ENCODE results near the gene CD93. TPM values are rescaled to one million over a fixed set of nuclear protein-coding genes. Genes with fewer than 3 reads are reported as not detected.

Gene CD93
- total RNA-seq, 6 experiments from 2014 or later = 3.9 to 21.5 (median 9.2) TPM

DNA sequence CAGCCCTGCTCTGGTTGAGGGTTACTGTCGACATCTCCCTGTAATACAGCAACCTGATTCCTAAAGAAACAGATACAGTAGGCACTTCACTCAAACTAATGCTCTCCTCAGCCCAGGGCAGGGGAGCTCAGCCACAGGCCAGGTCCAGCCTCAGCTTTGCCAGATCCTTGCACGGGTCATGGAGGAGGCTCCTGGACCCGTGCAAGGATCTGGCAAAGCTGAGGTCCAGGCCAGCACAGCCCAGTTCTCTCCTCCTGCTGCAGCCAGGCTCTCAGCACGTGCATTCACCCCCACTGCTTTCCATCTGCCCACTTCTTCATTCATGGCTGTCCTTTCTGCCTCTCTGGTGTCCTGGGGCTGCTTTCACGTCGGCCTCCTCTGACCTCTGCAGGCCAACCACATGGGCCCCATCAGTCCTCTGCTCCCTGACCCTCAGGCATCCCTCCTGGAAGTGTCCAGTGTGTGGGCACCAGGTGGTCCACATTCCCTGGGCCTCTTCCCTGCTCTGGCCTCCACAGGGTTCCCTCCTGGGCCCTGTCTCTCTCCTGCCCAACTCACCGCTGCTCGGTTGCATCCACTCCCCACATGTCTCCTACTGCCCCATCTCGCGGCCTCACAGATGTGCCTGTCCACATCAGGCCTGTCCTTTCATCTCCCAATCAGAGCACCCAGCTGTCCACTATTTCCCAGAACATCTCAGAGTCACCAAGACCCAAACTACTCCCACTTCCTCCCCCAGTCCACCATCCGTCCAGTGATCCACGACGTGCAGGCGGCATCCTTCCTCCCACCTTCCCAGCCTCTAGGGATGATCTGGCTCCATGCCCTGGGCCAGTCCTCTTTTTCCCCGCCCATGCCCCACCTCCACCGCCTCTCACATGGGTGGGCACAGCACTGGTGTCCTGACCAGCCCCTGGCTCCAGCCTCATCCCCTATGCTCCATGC, 11.8 kb upstream of the CD93 start:
- intact Hi-C loops (cut with DNase I) = no loop called here
- H3K27me3 ChIP-seq = no peaks in the 10 kb centered on the region
- no peak for DNase-seq
- H3K9me3 ChIP-seq = no peaks in the 10 kb centered on the region
- no peak overlapping the region for H3K4me3 ChIP-seq
- WGBS (ENCODE audit: insufficient coverage, low coverage, low lambda C conversion rate, missing lambda C conversion rate) = 66% methylated on average over 8 of the region's 16 CpGs
- no peaks in the 10 kb centered on the region for H3K4me1 ChIP-seq
- H3K36me3 ChIP-seq = no peaks in the 10 kb centered on the region
- peak in 2 of 4 donors; percentile 9 to 21 for ATAC-seq
- H3K27ac ChIP-seq = no peak overlapping the region
- TF ChIP-seq, protein P1, sequence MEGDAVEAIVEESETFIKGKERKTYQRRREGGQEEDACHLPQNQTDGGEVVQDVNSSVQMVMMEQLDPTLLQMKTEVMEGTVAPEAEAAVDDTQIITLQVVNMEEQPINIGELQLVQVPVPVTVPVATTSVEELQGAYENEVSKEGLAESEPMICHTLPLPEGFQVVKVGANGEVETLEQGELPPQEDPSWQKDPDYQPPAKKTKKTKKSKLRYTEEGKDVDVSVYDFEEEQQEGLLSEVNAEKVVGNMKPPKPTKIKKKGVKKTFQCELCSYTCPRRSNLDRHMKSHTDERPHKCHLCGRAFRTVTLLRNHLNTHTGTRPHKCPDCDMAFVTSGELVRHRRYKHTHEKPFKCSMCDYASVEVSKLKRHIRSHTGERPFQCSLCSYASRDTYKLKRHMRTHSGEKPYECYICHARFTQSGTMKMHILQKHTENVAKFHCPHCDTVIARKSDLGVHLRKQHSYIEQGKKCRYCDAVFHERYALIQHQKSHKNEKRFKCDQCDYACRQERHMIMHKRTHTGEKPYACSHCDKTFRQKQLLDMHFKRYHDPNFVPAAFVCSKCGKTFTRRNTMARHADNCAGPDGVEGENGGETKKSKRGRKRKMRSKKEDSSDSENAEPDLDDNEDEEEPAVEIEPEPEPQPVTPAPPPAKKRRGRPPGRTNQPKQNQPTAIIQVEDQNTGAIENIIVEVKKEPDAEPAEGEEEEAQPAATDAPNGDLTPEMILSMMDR (IDR thresholded peaks at IDR 0.05) = no peak
- no peak for TF ChIP-seq POLR2A (IDR thresholded peaks at IDR 0.05)

DNA sequence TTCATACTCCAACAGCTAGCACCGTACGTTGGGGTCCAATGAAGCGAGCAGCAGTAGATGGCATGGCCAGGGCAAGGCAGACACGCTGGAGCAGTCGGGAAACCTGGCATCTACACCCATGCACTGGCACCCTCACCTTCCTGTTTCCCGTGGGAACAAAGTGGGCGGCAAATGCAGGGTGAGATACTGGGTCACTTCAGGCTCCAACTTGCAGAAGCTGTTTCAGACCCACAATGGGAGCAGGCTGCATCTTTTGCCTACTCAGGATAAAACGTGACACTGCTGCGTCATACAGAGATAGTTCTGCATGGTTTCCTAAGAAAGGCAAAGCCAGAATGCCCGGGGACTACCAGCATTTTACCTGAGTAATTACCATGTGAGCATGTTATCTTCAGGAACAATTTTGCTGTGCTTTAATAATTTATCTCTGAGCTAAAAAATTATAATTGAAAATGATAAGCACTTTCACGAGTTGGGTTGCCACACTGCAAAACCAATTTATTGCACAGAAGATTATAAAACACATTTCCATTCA, 10.9 kb upstream of the CD93 start:
- intact Hi-C loops (cut with DNase I) = no loop called here
- WGBS (ENCODE audit: insufficient coverage, low coverage, low lambda C conversion rate, missing lambda C conversion rate) = 58% methylated on average over 6 of the region's 11 CpGs
- no peak overlapping the region for H3K4me3 ChIP-seq
- H3K4me1 ChIP-seq = no peaks in the 10 kb centered on the region
- no peaks in the 10 kb centered on the region for H3K36me3 ChIP-seq
- TF ChIP-seq POLR2A (IDR thresholded peaks at IDR 0.05) = no peak
- TF ChIP-seq, protein P1 (IDR thresholded peaks at IDR 0.05) = no peak
- H3K27ac ChIP-seq = no peak overlapping the region
- ATAC-seq (peak in 2 of 4 donors; percentile 23 to 33), DNase-seq (no peak)
- H3K27me3 ChIP-seq = no peaks in the 10 kb centered on the region
- no peaks in the 10 kb centered on the region for H3K9me3 ChIP-seq

DNA sequence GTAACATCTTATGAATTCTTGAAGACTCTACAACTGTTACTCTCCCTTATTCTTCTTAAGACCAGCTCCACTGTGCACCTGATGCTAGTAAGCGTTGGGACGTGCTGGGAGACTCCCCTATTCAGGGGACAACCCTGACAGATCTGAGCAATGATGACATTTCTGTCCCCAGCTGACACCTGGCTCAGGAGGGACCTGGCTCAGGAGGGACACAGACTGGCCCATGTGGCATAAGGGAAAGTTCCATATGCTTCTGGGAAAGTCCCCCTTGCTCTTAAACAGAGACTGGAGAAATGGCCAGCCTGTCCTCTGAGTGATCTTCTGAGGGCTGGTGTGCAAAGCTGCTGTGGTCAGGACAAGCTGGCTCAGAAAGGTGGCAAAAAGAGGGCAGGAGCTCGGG, 10.0 kb upstream of the CD93 start:
- no peaks in the 10 kb centered on the region for H3K36me3 ChIP-seq
- H3K27me3 ChIP-seq = no peaks in the 10 kb centered on the region
- TF ChIP-seq, protein P1 (IDR thresholded peaks at IDR 0.05) = no peak
- no peak for TF ChIP-seq POLR2A (IDR thresholded peaks at IDR 0.05)
- ATAC-seq (no peak), DNase-seq (no peak)
- H3K4me3 ChIP-seq = no peak overlapping the region
- H3K4me1 ChIP-seq = no peaks in the 10 kb centered on the region
- no peaks in the 10 kb centered on the region for H3K9me3 ChIP-seq
- intact Hi-C loops (cut with DNase I) = no loop called here
- H3K27ac ChIP-seq = no peak overlapping the region
- 75% methylated on average over 3 of the region's 3 CpGs for WGBS (ENCODE audit: insufficient coverage, low coverage, low lambda C conversion rate, missing lambda C conversion rate)

DNA sequence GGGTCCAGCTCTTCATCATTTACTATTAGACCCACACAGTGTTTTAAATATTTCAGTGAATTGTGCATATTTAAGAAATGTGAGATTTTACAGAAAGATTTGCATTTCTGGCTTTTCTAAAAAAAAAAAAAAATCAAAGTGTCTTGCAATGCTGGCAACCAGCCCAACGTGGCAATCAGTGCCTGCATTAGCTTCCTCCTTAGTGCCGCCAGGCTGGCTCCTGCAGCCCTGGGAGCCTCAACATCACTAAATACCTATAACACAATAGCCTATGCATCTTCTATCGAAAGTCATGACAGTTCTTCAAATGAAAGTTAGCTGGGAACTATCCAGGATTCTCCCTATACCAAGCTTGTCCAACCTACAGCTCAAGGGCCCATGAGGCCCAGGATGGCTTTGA, 9.4 kb upstream of the CD93 start:
- 33% methylated on average over 2 of the region's 3 CpGs for WGBS (ENCODE audit: insufficient coverage, low coverage, low lambda C conversion rate, missing lambda C conversion rate)
- intact Hi-C loops (cut with DNase I) = no loop called here
- Histone ChIP-seq H3K4me3 (no peak overlapping the region), H3K36me3 (no peaks in the 10 kb centered on the region), H3K4me1 (no peaks in the 10 kb centered on the region), H3K9me3 (no peaks in the 10 kb centered on the region), H3K27ac (no peak overlapping the region), H3K27me3 (no peaks in the 10 kb centered on the region)
- TF ChIP-seq POLR2A (IDR thresholded peaks at IDR 0.05) = no peak
- TF ChIP-seq, protein P1 (IDR thresholded peaks at IDR 0.05) = no peak
- DNase-seq (no peak), ATAC-seq (no peak)
